Brain microvascular endothelial cell (primary cell): ENCODE data around the gene BCAS1.

Source experiments
- DNase-seq: peaks from one replicate; pipeline ENCODE4 v3.0.0-alpha.2; 2020
- H3K27ac ChIP-seq: fragments of 250-450 bp; sonication (Bioruptor Pico); 2 replicates; pipeline ENCODE4 v1.5.1; 2020; ENCODE audit warnings: mild to moderate bottlenecking, moderate library complexity
- H3K27me3 ChIP-seq: fragments of 250-450 bp; sonication (Bioruptor Pico); replicated peaks from 2 replicates; pipeline ENCODE4 v1.5.1; 2020; ENCODE audit warnings: mild to moderate bottlenecking
- H3K36me3 ChIP-seq: fragments of 250-450 bp; sonication (Bioruptor Pico); replicated peaks from 2 replicates; pipeline ENCODE4 v1.5.1; 2020; ENCODE audit warnings: mild to moderate bottlenecking
- H3K4me3 ChIP-seq: 2 replicates; pipeline ENCODE4 v1.5.1; 2011; ENCODE audit warnings: low read depth, mild to moderate bottlenecking, control low read depth, low read length, moderate library complexity
- CTCF ChIP-seq: IDR thresholded peaks from 2 replicates; pipeline ENCODE4 v1.5.1; 2011; ENCODE audit warnings: low read depth, mild to moderate bottlenecking, moderate library complexity, low read length, control low read depth, inconsistent platforms; ENCODE audit errors: missing control alignments
- in situ Hi-C: cut with HindIII; loops from 2 replicates; pipeline ENCODE4 v1.10.0; 2017; ENCODE audit warnings: low sequenced_read_pairs, low pct_ligation_motif_present

The BCAS1 gene

DNA sequence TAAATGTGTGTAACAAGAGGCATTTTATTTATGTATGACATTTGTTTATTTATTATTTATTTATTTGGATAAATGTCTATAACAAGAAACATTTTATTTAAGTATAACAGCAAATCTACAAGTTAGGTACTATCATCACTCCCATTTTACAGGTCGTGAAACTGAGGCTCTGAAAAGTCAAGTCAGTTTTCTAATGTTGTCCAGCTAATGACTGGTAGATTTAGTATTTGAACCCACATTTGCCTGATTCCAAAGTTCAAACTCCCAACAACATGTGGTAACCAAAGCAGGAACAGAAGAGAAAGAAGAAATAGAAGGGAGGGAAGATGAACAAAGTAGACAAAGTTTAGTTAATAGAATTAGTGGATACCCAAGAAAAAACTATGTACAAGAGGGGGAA is 32.9 kb downstream of the BCAS1 start:
- TF ChIP-seq CTCF, result no peak
- Histone ChIP-seq H3K4me3 (no peak overlapping the region), H3K36me3 (no peaks in the 10 kb centered on the region), H3K27ac (no peak overlapping the region), H3K27me3 (no peaks in the 10 kb centered on the region)
- DNase-seq, result no peak
- in situ Hi-C loops, result no loop called here

DNA sequence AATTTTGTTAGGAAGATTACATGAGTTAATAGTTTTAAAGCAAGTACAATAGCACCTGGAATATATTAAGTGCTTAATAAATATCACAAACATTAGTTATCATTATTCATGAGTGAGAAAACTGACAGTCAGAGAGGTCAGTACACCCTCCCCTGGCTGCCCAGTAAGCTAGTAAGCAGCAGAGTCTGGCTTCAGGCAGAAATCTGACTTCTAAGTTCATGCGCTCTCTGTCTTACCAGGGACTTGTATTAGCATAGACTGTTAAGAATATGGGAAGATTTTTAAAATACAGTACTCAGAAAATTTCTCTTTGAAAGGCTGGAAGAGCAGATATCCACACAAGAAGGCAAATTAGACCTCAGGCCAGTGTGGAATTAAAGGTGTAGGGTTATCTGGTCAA is 40.8 kb downstream of the BCAS1 start:
- Histone ChIP-seq H3K27me3 (no peaks in the 10 kb centered on the region), H3K36me3 (no peaks in the 10 kb centered on the region), H3K4me3 (no peak overlapping the region), H3K27ac (no peak overlapping the region)
- DNase-seq, result no peak
- in situ Hi-C loops, result no loop called here
- no peak for TF ChIP-seq CTCF

GRCh38 chr20:54029176-54029575 is 41.2 kb downstream of the BCAS1 start:
- H3K27ac ChIP-seq, result no peak overlapping the region
- no peaks in the 10 kb centered on the region for H3K36me3 ChIP-seq
- TF ChIP-seq CTCF, result no peak
- no peak overlapping the region for H3K4me3 ChIP-seq
- in situ Hi-C loops, result no loop called here
- H3K27me3 ChIP-seq, result no peaks in the 10 kb centered on the region
- no peak for DNase-seq

- no peak overlapping the region for H3K27ac ChIP-seq
- no peaks in the 10 kb centered on the region for H3K27me3 ChIP-seq
- H3K4me3 ChIP-seq, result no peak overlapping the region
- DNase-seq, result no peak
- TF ChIP-seq CTCF, result no peak
- no peaks in the 10 kb centered on the region for H3K36me3 ChIP-seq
- in situ Hi-C loops, result no loop called here
Measured at GRCh38 chr20:54028276-54029011, 42.0 kb downstream of the BCAS1 start.

DNA sequence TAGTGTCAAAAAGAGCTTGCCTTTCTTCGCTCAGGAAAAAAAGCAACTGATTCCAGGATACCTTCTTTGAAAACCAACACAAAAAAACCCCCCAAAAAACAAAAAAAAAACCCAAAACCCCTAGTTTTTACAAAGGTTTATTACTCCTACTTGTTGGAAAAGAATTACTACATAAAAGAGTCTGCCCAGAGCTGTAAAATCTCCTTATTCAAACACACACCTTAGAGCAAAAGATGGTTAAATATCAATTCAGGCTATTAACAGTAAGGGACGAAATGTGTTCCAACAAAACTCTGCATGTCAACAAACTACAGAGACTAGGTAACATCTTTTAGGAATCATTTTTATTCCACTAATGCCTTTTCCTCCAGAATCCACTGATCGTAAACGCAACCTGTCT is 42.7 kb downstream of the BCAS1 start:
- in situ Hi-C loops, result no loop called here
- DNase-seq, result no peak
- TF ChIP-seq CTCF, result no peak

DNA sequence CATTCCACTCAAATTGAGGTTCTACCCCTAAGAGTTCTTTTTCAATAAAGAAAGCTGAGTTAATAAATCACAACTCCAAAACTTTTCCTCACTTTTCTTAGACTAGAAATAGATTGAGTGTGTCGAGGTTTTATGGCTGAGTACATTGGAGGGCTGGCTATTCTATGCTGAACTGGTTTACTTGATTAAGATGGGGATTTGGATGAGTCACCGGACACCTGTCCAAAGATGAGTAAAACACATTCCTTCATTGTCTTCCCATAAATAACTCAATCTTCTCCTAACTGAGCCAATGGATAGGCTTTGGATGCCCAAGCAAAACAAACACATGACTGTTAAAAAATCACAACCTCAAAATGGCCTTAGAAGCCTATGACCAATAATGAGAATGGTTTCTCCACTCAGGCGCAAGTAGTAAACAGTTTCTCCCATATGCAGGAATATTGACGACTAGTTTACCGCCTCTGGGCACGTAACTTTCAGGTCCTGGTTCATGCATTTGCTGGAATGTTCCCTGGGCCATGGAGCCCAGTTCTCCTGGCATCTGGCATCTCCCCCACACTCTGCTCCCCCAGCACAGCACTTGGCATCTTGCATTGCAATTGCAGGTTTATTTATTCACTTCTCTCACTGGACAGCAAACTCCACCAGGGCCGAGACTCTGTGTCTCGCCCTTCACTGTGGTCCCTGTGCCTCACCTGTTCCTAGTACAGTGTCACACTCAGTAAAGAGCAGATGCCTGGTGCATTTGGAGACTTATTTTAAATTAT is 43.9 kb downstream of the BCAS1 start:
- TF ChIP-seq CTCF, result no peak
- in situ Hi-C loops, result no loop called here
- DNase-seq, result no peak
- no peak overlapping the region for H3K4me3 ChIP-seq
- no peaks in the 10 kb centered on the region for H3K27me3 ChIP-seq
- H3K36me3 ChIP-seq, result no peaks in the 10 kb centered on the region
- H3K27ac ChIP-seq, result no peak overlapping the region

More for the DNA sequence above, 42.7 kb downstream of the BCAS1 start:
- Histone ChIP-seq H3K4me3 (no peak overlapping the region), H3K36me3 (no peaks in the 10 kb centered on the region), H3K27me3 (no peaks in the 10 kb centered on the region), H3K27ac (no peak overlapping the region)
